MCF 10A (cell line): ENCODE measurements around the gene COL6A2. TPM values are rescaled to one million over a fixed set of nuclear protein-coding genes. Genes with fewer than 3 reads are reported as not detected.

Experiments
- BruUV-seq: library from RNA; stranded (reverse); fragments of 400-500 nt; replicated peaks from 2 replicates; lab custom pipeline; 2021; lab: Mats Ljungman, UMichigan
- CTCF ChIA-PET: fragments of 300-600 bp; sonication (Branson Sonifier 250); formaldehyde crosslinking; extraction: SDS; loops from one replicate; lab custom pipeline; 2021; ENCODE audit warnings: antibody characterized with exemption, inconsistent platforms; lab: Yijun Ruan, JAX
- POLR2A ChIA-PET: fragments of 300-600, 350-650 bp; sonication (Branson Sonifier 250); formaldehyde crosslinking; extraction: SDS; loops from one replicate; lab custom pipeline; 2020; ENCODE audit warnings: antibody characterized with exemption, inconsistent platforms; lab: Yijun Ruan, JAX
- DNase-seq: peaks from one replicate; pipeline ENCODE4 v3.0.0-alpha.2; 2018; ENCODE audit not compliant: unreplicated experiment
- H3K27ac Mint-ChIP-seq: one replicate; pipeline ENCODE4 v1.8.0; 2022; ENCODE audit warnings: mild to moderate bottlenecking, low read depth, mixed read lengths; ENCODE audit not compliant: unreplicated experiment
- H3K27me3 Mint-ChIP-seq: one replicate; pipeline ENCODE4 v1.8.0; 2022; ENCODE audit warnings: mixed read lengths; ENCODE audit not compliant: insufficient read depth, unreplicated experiment
- H3K36me3 Mint-ChIP-seq: one replicate; pipeline ENCODE4 v1.8.0; 2022; ENCODE audit warnings: mild to moderate bottlenecking, moderate library complexity, mixed read lengths; ENCODE audit not compliant: insufficient read depth, unreplicated experiment
- H3K4me1 Mint-ChIP-seq: one replicate; pipeline ENCODE4 v1.8.0; 2022; ENCODE audit warnings: mixed read lengths; ENCODE audit not compliant: insufficient read depth, unreplicated experiment
- H3K4me3 Mint-ChIP-seq: one replicate; pipeline ENCODE4 v1.8.0; 2022; ENCODE audit warnings: mild to moderate bottlenecking, moderate library complexity, mixed read lengths; ENCODE audit not compliant: unreplicated experiment
- H3K9me3 Mint-ChIP-seq: one replicate; pipeline ENCODE4 v1.8.0; 2022; ENCODE audit warnings: mixed read lengths; ENCODE audit not compliant: unreplicated experiment
- CTCF ChIP-seq: fragments of 200-600 bp; IDR thresholded peaks from one replicate; pipeline ENCODE4 v1.8.0; 2022; ENCODE audit warnings: antibody characterized with exemption, mild to moderate bottlenecking; ENCODE audit not compliant: unreplicated experiment
- intact Hi-C: fragments of 100-400 bp; cut with micrococcal nuclease; formaldehyde crosslinking; loops from 2 replicates; pipeline ENCODE4 v1.14.1; 2022
- total RNA-seq: library from RNA; stranded (reverse); gene quantifications from 2 replicates; pipeline ENCODE4 v1.2.3, GENCODE V29; 2022

Gene COL6A2
- total RNA-seq, 1 experiment from 2014 or later = 0.61 TPM

- H3K27me3 Mint-ChIP-seq = no peaks in the 10 kb centered on the region
- no peak overlapping the region for H3K4me3 Mint-ChIP-seq
- CTCF ChIA-PET = interaction anchor here (0.7 to 2.8 kb wide), 2 partner anchors 21 to 71 kb away, joined by 3 to 7 read pairs; no protein-coding TSS in a partner anchor
- TF ChIP-seq CTCF = no peak
- intact Hi-C loops = no loop called here
- no peaks in the 10 kb centered on the region for H3K9me3 Mint-ChIP-seq
- peak; percentile 64 for DNase-seq
- no peaks in the 10 kb centered on the region for H3K36me3 Mint-ChIP-seq
- POLR2A ChIA-PET = no interaction called here
- peaks cover 6% of the 10 kb centered on the region for H3K4me1 Mint-ChIP-seq
- BruUV-seq = no TSS peak
- no peak overlapping the region for H3K27ac Mint-ChIP-seq
Measured at GRCh38 chr21:46122237-46122671, 24.3 kb downstream of the COL6A2 start.

- no peak for DNase-seq
- ChIA-PET POLR2A (interaction anchor here (0.6 kb wide), 1 partner anchor 19 kb away, joined by 4 read pairs; no protein-coding TSS in a partner anchor), CTCF (interaction anchor here (2.8 kb wide), 1 partner anchor 20 kb away, joined by 7 read pairs; no protein-coding TSS in a partner anchor)
- Mint-ChIP-seq H3K4me3 (no peak overlapping the region), H3K27me3 (no peaks in the 10 kb centered on the region), H3K4me1 (peaks cover 6% of the 10 kb centered on the region), H3K36me3 (no peaks in the 10 kb centered on the region), H3K27ac (no peak overlapping the region), H3K9me3 (no peaks in the 10 kb centered on the region)
- BruUV-seq = no TSS peak
- intact Hi-C loops = no loop called here
- no peak for TF ChIP-seq CTCF
Measured at GRCh38 chr21:46122758-46123683, 25.1 kb downstream of the COL6A2 start.

GRCh38 chr21:46124083-46124925, 26.4 kb downstream of the COL6A2 start:
- ChIA-PET POLR2A (no interaction called here), CTCF (no interaction called here)
- TF ChIP-seq CTCF = no peak
- no peak for DNase-seq
- Mint-ChIP-seq H3K36me3 (no peaks in the 10 kb centered on the region), H3K27ac (no peak overlapping the region), H3K4me1 (peaks cover 6% of the 10 kb centered on the region), H3K4me3 (no peak overlapping the region), H3K9me3 (no peaks in the 10 kb centered on the region), H3K27me3 (no peaks in the 10 kb centered on the region)
- no TSS peak for BruUV-seq
- intact Hi-C loops = no loop called here
